IMR-90 (cell line): Measurements from ENCODE around the gene ARHGAP15. TPM values are rescaled to one million over a fixed set of nuclear protein-coding genes. Genes with fewer than 3 reads are reported as not detected.

Source experiments
- ATAC-seq: fragments of 200-7000 bp; cut with Tn5 transposase; 2 replicates; pipeline ENCODE4 v1.9.1; 2020; ENCODE audit warnings: low read depth, mild to moderate bottlenecking, moderate library complexity
- BruUV-seq: library from RNA; stranded (reverse); fragments of 400-500 nt; replicated peaks from 2 replicates; lab custom pipeline; 2021; lab: Mats Ljungman, UMichigan
- CTCF ChIA-PET: fragments of 300-600 bp; formaldehyde crosslinking; extraction: SDS; loops from one replicate; lab custom pipeline; 2021; ENCODE audit warnings: antibody characterized with exemption; lab: Yijun Ruan, JAX
- POLR2A ChIA-PET: fragments of 300-600 bp; sonication (Branson Sonifier 250); formaldehyde crosslinking; loops from one replicate; lab custom pipeline; 2022; ENCODE audit warnings: antibody characterized with exemption; ENCODE audit not compliant: unreplicated experiment; lab: Charles Lee
- DNase-seq: peaks from one replicate; pipeline ENCODE4 v3.0.0; 2013
- H2AFZ ChIP-seq: replicated peaks from 2 replicates; pipeline ENCODE3; 2013; ENCODE audit warnings: low read length, mild to moderate bottlenecking; ENCODE audit not compliant: poor library complexity
- H2AK5ac ChIP-seq: 2 replicates; pipeline ENCODE4 v1.6.1; 2013; ENCODE audit warnings: low read depth, low read length, inconsistent platforms
- H2AK9ac ChIP-seq: replicated peaks from 2 replicates; pipeline ENCODE3; 2013; ENCODE audit warnings: mild to moderate bottlenecking, low read depth, low read length, moderate library complexity; ENCODE audit not compliant: poor library complexity
- H2BK120ac ChIP-seq: 2 replicates; pipeline ENCODE4 v1.6.1; 2013; ENCODE audit warnings: low read depth, low read length, inconsistent platforms
- H2BK15ac ChIP-seq: 3 replicates; pipeline ENCODE4 v1.6.1; 2013; ENCODE audit warnings: low read depth, low read length, inconsistent platforms
- H2BK20ac ChIP-seq: 2 replicates; pipeline ENCODE4 v1.6.1; 2013; ENCODE audit warnings: low read depth, mild to moderate bottlenecking, inconsistent platforms, low read length, moderate library complexity
- H2BK5ac ChIP-seq: 2 replicates; pipeline ENCODE4 v1.6.1; 2013; ENCODE audit warnings: mild to moderate bottlenecking, low read depth, low read length, inconsistent platforms; ENCODE audit not compliant: poor library complexity, severe bottlenecking
- H3K14ac ChIP-seq: replicated peaks from 2 replicates; pipeline ENCODE4 v1.6.1; 2013; ENCODE audit warnings: low read depth, low read length, inconsistent platforms
- H3K18ac ChIP-seq: 2 replicates; pipeline ENCODE4 v1.6.1; 2013; ENCODE audit warnings: low read depth, low read length, control low read depth
- H3K23ac ChIP-seq: 2 replicates; pipeline ENCODE4 v1.6.1; 2013; ENCODE audit warnings: low read depth, low read length, inconsistent platforms
- H3K27ac ChIP-seq: 2 replicates; pipeline ENCODE4 v1.5.1; 2013; ENCODE audit warnings: mild to moderate bottlenecking, control low read depth, low read length; ENCODE audit not compliant: insufficient read depth
- H3K27me3 ChIP-seq: 2 replicates; pipeline ENCODE4 v1.6.1; 2013; ENCODE audit warnings: low read length; ENCODE audit not compliant: control insufficient read depth, insufficient read depth
- H3K36me3 ChIP-seq: 2 replicates; pipeline ENCODE4 v1.6.1; 2013; ENCODE audit warnings: low read length, mixed read lengths; ENCODE audit not compliant: control insufficient read depth, insufficient read depth
- H3K4ac ChIP-seq: 2 replicates; pipeline ENCODE4 v1.6.1; 2013; ENCODE audit warnings: low read depth, low read length, inconsistent platforms
- H3K4me1 ChIP-seq: 2 replicates; pipeline ENCODE4 v1.6.1; 2013; ENCODE audit warnings: low read length, mixed read lengths; ENCODE audit not compliant: control insufficient read depth, insufficient read depth
- H3K4me2 ChIP-seq: 2 replicates; pipeline ENCODE4 v1.6.1; 2013; ENCODE audit warnings: low read depth, mild to moderate bottlenecking, control low read depth, low read length, moderate library complexity
- H3K4me3 ChIP-seq: 2 replicates; pipeline ENCODE4 v1.5.1; 2013; ENCODE audit warnings: low read depth, mild to moderate bottlenecking, control low read depth, low read length, moderate library complexity; ENCODE audit not compliant: insufficient read depth
- H3K56ac ChIP-seq: 2 replicates; pipeline ENCODE4 v1.6.1; 2013; ENCODE audit warnings: low read length, inconsistent platforms; ENCODE audit not compliant: insufficient read depth; ENCODE audit errors: extremely low read depth
- H3K79me1 ChIP-seq, 2 experiments: 2 replicates each; pipeline ENCODE4 v1.6.1; 2013; ENCODE audit warnings: low read length in 2 of 2, inconsistent platforms in 1 of 2, low read depth in 1 of 2
- H3K9ac ChIP-seq: 2 replicates; pipeline ENCODE4 v1.6.1; 2013; ENCODE audit warnings: low read depth, low read length, control low read depth
- H3K9me1 ChIP-seq: 2 replicates; pipeline ENCODE4 v1.6.1; 2013; ENCODE audit warnings: low read length, inconsistent platforms; ENCODE audit not compliant: insufficient read depth
- H3K9me3 ChIP-seq: 2 replicates; pipeline ENCODE4 v1.6.1; 2013; ENCODE audit warnings: low read length; ENCODE audit not compliant: control insufficient read depth, insufficient read depth
- H4K20me1 ChIP-seq: 2 replicates; pipeline ENCODE4 v1.6.1; 2013; ENCODE audit warnings: low read length, inconsistent platforms; ENCODE audit not compliant: insufficient read depth
- H4K5ac ChIP-seq: 2 replicates; pipeline ENCODE4 v1.6.1; 2013; ENCODE audit warnings: mild to moderate bottlenecking, low read depth, low read length, control low read depth
- H4K8ac ChIP-seq, 2 experiments: 2 replicates each; pipeline ENCODE4 v1.6.1; 2013; ENCODE audit warnings: low read depth in 2 of 2, low read length in 2 of 2, control low read depth in 1 of 2, inconsistent platforms in 1 of 2
- H4K91ac ChIP-seq: 2 replicates; pipeline ENCODE4 v1.6.1; 2013; ENCODE audit warnings: low read depth, low read length, inconsistent platforms; ENCODE audit not compliant: insufficient read depth
- MXI1 ChIP-seq: IDR thresholded peaks from 2 replicates; pipeline ENCODE4 v1.6.1; 2012; ENCODE audit warnings: low read depth, mild to moderate bottlenecking, low read length, moderate library complexity, borderline replicate concordance
- RCOR1 ChIP-seq: IDR thresholded peaks from 2 replicates; pipeline ENCODE4 v1.6.1; 2012; ENCODE audit warnings: mild to moderate bottlenecking, low read length, improper control_type of control experiment; ENCODE audit not compliant: insufficient replicate concordance
- RFX5 ChIP-seq: IDR thresholded peaks from 2 replicates; pipeline ENCODE4 v1.8.0; 2012; ENCODE audit warnings: low read depth, mild to moderate bottlenecking, low read length, moderate library complexity
- WGBS, 2 experiments: methylation state at CpG; one replicate each; pipeline versions ENCODE4 v1.1.5 to v1.1.7; 2013; ENCODE audit warnings: missing lambda C conversion rate in 2 of 2; ENCODE audit not compliant: insufficient read length in 1 of 2; ENCODE audit errors: extremely low coverage in 2 of 2; 5-methylcytosine and 5-hydroxymethylcytosine counted together
- dilution Hi-C: fragments of 300-500 bp; cut with HindIII; formaldehyde crosslinking; loops from one replicate; pipeline ENCODE4 v1.14.3; 2018; ENCODE audit warnings: low sequenced_read_pairs; ENCODE audit not compliant: unreplicated experiment
- in situ Hi-C: fragments of 300-500 bp; cut with MboI; formaldehyde crosslinking; loops from 3 replicates; pipeline ENCODE4 v1.14.3; 2019; ENCODE audit warnings: low sequenced_read_pairs, inconsistent platforms, mixed read lengths
- intact Hi-C: fragments of 100-400 bp; cut with micrococcal nuclease; formaldehyde crosslinking; loops from 2 replicates; pipeline ENCODE4 v1.10.0; 2022
- polyA plus RNA-seq, 3 experiments: library from polyadenylated mRNA; depleted of rRNA; stranded (reverse); fragments of >200 nt; gene quantifications; 2 replicates each; pipeline ENCODE4 v1.2.3, GENCODE V29; 2012; ENCODE audit warnings: low replicate concordance in 1 of 3
- total RNA-seq: library from RNA; depleted of rRNA; stranded (reverse); fragments of >200 nt; gene quantifications from 2 replicates; pipeline ENCODE4 v1.2.3, GENCODE V29; 2012
- TF ChIP-seq, protein P1 (sequence below): fragments of 150-350 bp; IDR thresholded peaks from 2 replicates; pipeline ENCODE4 v1.6.1; 2016; ENCODE audit warnings: low read depth, mild to moderate bottlenecking, low read length, moderate library complexity, borderline replicate concordance

Gene ARHGAP15
- total and polyA plus RNA-seq, 2 of the 4 experiments (the other 2 are of a cell fraction): not detected

DNA sequence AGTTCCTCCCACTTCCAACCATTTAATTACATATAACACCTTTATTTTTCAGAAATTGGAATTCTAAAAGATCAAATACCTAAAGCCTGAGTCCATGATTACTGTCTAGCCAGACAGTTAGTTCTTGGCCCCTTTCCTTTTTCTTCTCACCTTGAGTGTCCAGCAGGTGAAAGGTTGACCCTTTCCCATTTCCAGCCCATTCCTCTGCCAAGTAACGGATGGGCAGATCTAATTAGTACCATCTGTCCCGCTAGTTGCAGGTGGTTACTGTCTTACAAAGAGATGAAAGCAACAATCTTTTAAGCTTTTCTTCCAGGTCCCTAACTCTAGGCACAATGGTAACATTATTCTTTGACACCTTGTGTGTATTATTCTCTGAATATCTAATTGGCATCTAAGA lies 506.7 kb downstream of the ARHGAP15 start:
- no peaks in the 10 kb centered on the region for H3K79me1 ChIP-seq
- WGBS, 2 experiments: no CpG with 5 or more reads among the region's 2 CpGs
- H3K14ac ChIP-seq: no peak overlapping the region
- H2AK5ac ChIP-seq: no peak overlapping the region
- dilution Hi-C loops (no loop called here), intact Hi-C loops (no loop called here), in situ Hi-C loops (no loop called here)
- H4K20me1 ChIP-seq: no peaks in the 10 kb centered on the region
- H2BK5ac ChIP-seq: no peak overlapping the region
- no TSS peak for BruUV-seq
- H3K4ac ChIP-seq: no peak overlapping the region
- no peak overlapping the region for H3K27ac ChIP-seq
- ChIA-PET CTCF (no interaction called here), POLR2A (no interaction called here)
- no peak overlapping the region for H4K5ac ChIP-seq
- no peaks in the 10 kb centered on the region for H3K36me3 ChIP-seq
- no peaks in the 10 kb centered on the region for H3K9me3 ChIP-seq
- H4K8ac ChIP-seq: no peak overlapping the region
- no peak overlapping the region for H3K56ac ChIP-seq
- H3K4me2 ChIP-seq: no peak overlapping the region
- no peak overlapping the region for H3K18ac ChIP-seq
- no peaks in the 10 kb centered on the region for H3K27me3 ChIP-seq
- no peak overlapping the region for H2AK9ac ChIP-seq
- no peaks in the 10 kb centered on the region for H3K9me1 ChIP-seq
- H3K4me1 ChIP-seq: no peaks in the 10 kb centered on the region
- H3K23ac ChIP-seq: no peak overlapping the region
- DNase-seq (no peak), ATAC-seq (no peak)
- no peak overlapping the region for H4K91ac ChIP-seq
- H3K4me3 ChIP-seq: no peak overlapping the region
- no peak overlapping the region for H2BK120ac ChIP-seq
- no peak overlapping the region for H2BK15ac ChIP-seq
- TF ChIP-seq, protein P1, sequence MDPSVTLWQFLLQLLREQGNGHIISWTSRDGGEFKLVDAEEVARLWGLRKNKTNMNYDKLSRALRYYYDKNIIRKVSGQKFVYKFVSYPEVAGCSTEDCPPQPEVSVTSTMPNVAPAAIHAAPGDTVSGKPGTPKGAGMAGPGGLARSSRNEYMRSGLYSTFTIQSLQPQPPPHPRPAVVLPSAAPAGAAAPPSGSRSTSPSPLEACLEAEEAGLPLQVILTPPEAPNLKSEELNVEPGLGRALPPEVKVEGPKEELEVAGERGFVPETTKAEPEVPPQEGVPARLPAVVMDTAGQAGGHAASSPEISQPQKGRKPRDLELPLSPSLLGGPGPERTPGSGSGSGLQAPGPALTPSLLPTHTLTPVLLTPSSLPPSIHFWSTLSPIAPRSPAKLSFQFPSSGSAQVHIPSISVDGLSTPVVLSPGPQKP: no peak
- TF ChIP-seq RFX5 (no peak), RCOR1 (no peak), MXI1 (no peak)
- H3K9ac ChIP-seq: no peak overlapping the region
- no peak overlapping the region for H2AFZ ChIP-seq
- no peak overlapping the region for H2BK20ac ChIP-seq
